Panc1 (cell line): Measurements from ENCODE around the gene FOXM1. TPM values are rescaled to one million over a fixed set of nuclear protein-coding genes. Genes with fewer than 3 reads are reported as not detected.

Experiments
- ATAC-seq: fragments of 200-7000 bp; cut with Tn5 transposase; 2 replicates; pipeline ENCODE4 v1.9.1; 2020; ENCODE audit warnings: mild to moderate bottlenecking, moderate library complexity
- Bru-seq: library from RNA; stranded (reverse); fragments of 400-500 nt; gene quantifications from one replicate; lab custom pipeline; 2021; lab: Mats Ljungman, UMichigan
- BruChase-seq, 2 experiments: library from RNA; stranded (reverse); fragments of 400-500 nt; gene quantifications; one replicate each; lab custom pipeline; 2021; lab: Mats Ljungman, UMichigan
- BruUV-seq: library from RNA; stranded (reverse); fragments of 400-500 nt; replicated peaks from 2 replicates; lab custom pipeline; 2021; lab: Mats Ljungman, UMichigan
- CTCF ChIA-PET: fragments of 300-600 bp; sonication (Branson Sonifier 250); formaldehyde crosslinking; loops from one replicate; lab custom pipeline; 2022; ENCODE audit warnings: antibody characterized with exemption; lab: Charles Lee
- POLR2A ChIA-PET: fragments of 300-600 bp; sonication (Branson Sonifier 250); formaldehyde crosslinking; loops from one replicate; lab custom pipeline; 2022; ENCODE audit warnings: antibody characterized with exemption; lab: Charles Lee
- DNase-seq: peaks from one replicate; pipeline ENCODE4 v3.0.0-alpha.2; 2010; ENCODE audit warnings: low read depth, low spot score
- H3K27ac ChIP-seq: 2 replicates; pipeline ENCODE4 v1.5.1; 2011; ENCODE audit warnings: mild to moderate bottlenecking, low read length, inconsistent platforms
- H3K27me3 ChIP-seq: fragments of 200-500 bp; sonication (Bioruptor generic); 2 replicates; pipeline ENCODE4 v1.6.0; 2014; ENCODE audit warnings: low read length, inconsistent platforms; ENCODE audit not compliant: control insufficient read depth, insufficient read depth
- H3K36me3 ChIP-seq: fragments of 200-500 bp; sonication (Bioruptor generic); 2 replicates; pipeline ENCODE4 v1.5.1; 2014; ENCODE audit warnings: inconsistent platforms, mild to moderate bottlenecking, low read length, moderate library complexity; ENCODE audit not compliant: control insufficient read depth, insufficient read depth
- H3K4me1 ChIP-seq: 2 replicates; pipeline ENCODE4 v1.5.1; 2011; ENCODE audit warnings: inconsistent platforms, mild to moderate bottlenecking, low read length, moderate library complexity; ENCODE audit not compliant: control insufficient read depth, insufficient read depth
- H3K4me3 ChIP-seq, 2 experiments: 2 replicates each; pipeline ENCODE4 v1.5.1; 2011 to 2012; ENCODE audit warnings: low read depth in 2 of 2, low read length in 2 of 2, mild to moderate bottlenecking in 2 of 2, inconsistent platforms in 1 of 2, moderate library complexity in 1 of 2
- H3K9me3 ChIP-seq: fragments of 200-500 bp; sonication (Bioruptor generic); 2 replicates; pipeline ENCODE4 v1.5.1; 2014; ENCODE audit warnings: low read depth, mild to moderate bottlenecking, inconsistent platforms, low read length, moderate library complexity; ENCODE audit not compliant: control insufficient read depth, insufficient read depth
- POLR2AphosphoS5 ChIP-seq: IDR thresholded peaks from 2 replicates; pipeline ENCODE4 v1.6.1; 2012; ENCODE audit warnings: mild to moderate bottlenecking, low read depth, low read length, moderate library complexity
- SIN3A ChIP-seq: IDR thresholded peaks from 2 replicates; pipeline ENCODE4 v1.6.1; 2012; ENCODE audit warnings: low read depth, mild to moderate bottlenecking, low read length, moderate library complexity, borderline replicate concordance; ENCODE audit not compliant: insufficient read depth
- TCF7L2 ChIP-seq: IDR thresholded peaks from 2 replicates; pipeline ENCODE4 v1.6.1; 2011; ENCODE audit warnings: mild to moderate bottlenecking, low read depth, low read length, inconsistent platforms
- in situ Hi-C: cut with HindIII; loops from 2 replicates; pipeline ENCODE4 v1.10.0; 2016; ENCODE audit warnings: low sequenced_read_pairs, low pct_unique_long_range_greater_than_20kb
- intact Hi-C: fragments of 100-400 bp; cut with micrococcal nuclease; formaldehyde crosslinking; loops from one replicate; pipeline ENCODE4 v1.10.0; 2022; ENCODE audit not compliant: unreplicated experiment
- long read RNA-seq: library from polyadenylated mRNA; unstranded; transcript quantifications from one replicate; pipeline ENCODE4 v2.0.0, GENCODE V29; 2021; ENCODE audit not compliant: unreplicated experiment
- polyA plus RNA-seq: library from polyadenylated mRNA; unstranded; fragments of >200 nt; gene quantifications from one replicate; pipeline ENCODE4 v1.2.1, GENCODE V29; 2012; ENCODE audit warnings: missing spikeins; ENCODE audit not compliant: insufficient read length
- total RNA-seq: library from RNA; stranded (reverse); gene quantifications from one replicate; pipeline ENCODE4 v1.2.1, GENCODE V29; 2021; ENCODE audit not compliant: unreplicated experiment
- TF ChIP-seq, protein P1 (sequence below), 2 experiments: IDR thresholded peaks; 2 replicates each; pipeline ENCODE4 v1.6.1; 2011 to 2012; ENCODE audit warnings: low read depth in 2 of 2, control low read depth in 1 of 2, low read length in 1 of 2, mild to moderate bottlenecking in 1 of 2, moderate library complexity in 1 of 2; ENCODE audit not compliant: insufficient read depth in 1 of 2
- TF ChIP-seq, protein P2 (sequence below): fragments of 450-650 bp; IDR thresholded peaks from 2 replicates; pipeline ENCODE4 v1.5.1; 2017; ENCODE audit warnings: mild to moderate bottlenecking

FOXM1 gene, protein sequence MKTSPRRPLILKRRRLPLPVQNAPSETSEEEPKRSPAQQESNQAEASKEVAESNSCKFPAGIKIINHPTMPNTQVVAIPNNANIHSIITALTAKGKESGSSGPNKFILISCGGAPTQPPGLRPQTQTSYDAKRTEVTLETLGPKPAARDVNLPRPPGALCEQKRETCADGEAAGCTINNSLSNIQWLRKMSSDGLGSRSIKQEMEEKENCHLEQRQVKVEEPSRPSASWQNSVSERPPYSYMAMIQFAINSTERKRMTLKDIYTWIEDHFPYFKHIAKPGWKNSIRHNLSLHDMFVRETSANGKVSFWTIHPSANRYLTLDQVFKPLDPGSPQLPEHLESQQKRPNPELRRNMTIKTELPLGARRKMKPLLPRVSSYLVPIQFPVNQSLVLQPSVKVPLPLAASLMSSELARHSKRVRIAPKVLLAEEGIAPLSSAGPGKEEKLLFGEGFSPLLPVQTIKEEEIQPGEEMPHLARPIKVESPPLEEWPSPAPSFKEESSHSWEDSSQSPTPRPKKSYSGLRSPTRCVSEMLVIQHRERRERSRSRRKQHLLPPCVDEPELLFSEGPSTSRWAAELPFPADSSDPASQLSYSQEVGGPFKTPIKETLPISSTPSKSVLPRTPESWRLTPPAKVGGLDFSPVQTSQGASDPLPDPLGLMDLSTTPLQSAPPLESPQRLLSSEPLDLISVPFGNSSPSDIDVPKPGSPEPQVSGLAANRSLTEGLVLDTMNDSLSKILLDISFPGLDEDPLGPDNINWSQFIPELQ
- total RNA-seq (71.2 TPM), Bru-seq, nascent RNA (percentile 74 among the genes with signal in this experiment), BruChase-seq, experiment 1, labeled RNA remaining after a 2-hour chase (percentile 83 among the genes with signal in this experiment), BruChase-seq, experiment 2, labeled RNA remaining after a 6-hour chase (percentile 91 among the genes with signal in this experiment)
- polyA plus RNA-seq = 25.7 TPM
- long read RNA-seq, partial matches to known transcripts = 10 of 101 reads
- long read RNA-seq, other reads (novel, unspliced or antisense) = 86 of 101 reads

DNA sequence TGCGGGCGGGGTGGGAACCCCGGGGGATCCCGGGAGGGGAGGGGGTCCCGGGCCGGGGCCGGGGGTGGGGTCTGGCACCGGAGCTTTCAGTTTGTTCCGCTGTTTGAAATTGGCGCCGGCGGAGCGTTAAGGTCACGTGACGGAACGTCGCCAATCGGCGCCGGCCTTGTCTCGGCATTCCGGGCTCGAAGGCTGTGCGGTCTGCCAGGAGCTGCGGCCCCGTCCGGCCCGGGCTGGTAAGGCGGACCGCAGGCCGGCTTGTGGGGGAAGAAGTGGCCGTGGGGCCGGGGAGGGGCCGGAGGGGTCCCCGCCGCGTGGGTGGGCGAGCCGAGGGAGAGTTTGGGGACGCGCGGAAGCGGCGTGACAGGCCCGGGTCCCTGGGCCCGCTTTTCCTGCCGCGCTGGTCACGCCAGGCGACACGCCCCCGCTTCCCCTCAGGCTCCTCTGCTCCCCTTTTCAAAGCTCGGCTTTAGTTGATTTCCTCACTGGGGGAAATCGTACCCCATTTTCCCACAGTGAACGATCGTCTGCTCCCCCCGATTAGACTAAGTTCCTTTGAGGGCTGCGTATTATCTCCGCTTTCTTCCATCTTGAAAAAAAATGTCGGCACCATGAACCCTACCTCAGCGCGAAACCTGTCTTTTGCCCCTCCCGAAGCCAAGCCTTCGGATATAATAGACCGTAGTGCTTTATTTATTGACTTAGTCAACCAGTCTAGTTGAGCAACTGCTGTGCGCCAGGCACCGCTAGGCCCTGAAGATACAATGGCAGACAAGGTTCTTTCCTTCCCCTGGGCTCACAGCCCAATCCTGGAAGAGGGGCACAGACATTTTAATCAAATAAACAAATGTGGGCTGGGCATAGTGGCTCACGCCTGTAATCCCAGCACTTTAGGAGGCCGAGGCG lies at the start of gene FOXM1, which contains the start of gene RHNO1:
TSS of gene FOXM1 (minus strand) at position 128 of the 906 bp plus-strand sequence. CDS start 2,696 bp downstream, outside the sequence.
TSS of gene RHNO1 (plus strand) at position 177 of the 906 bp plus-strand sequence. CDS start 8,144 bp downstream, outside the sequence.
- no peaks in the 10 kb centered on the region for H3K9me3 ChIP-seq
- DNase-seq (no peak), ATAC-seq (peak; percentile 95)
- H3K4me3 ChIP-seq = peak within 1 kb of the TSS; percentile 83 to 95
- intact Hi-C loops (no loop called here), in situ Hi-C loops (no loop called here)
- H3K27ac ChIP-seq = peak within 1 kb of the TSS; percentile 98
- TF ChIP-seq POLR2AphosphoS5 (peak; percentile 62), SIN3A (peak; percentile 42; the same call in 1 of the 2 replicates), TCF7L2 (no peak)
- TF ChIP-seq, protein P1, sequence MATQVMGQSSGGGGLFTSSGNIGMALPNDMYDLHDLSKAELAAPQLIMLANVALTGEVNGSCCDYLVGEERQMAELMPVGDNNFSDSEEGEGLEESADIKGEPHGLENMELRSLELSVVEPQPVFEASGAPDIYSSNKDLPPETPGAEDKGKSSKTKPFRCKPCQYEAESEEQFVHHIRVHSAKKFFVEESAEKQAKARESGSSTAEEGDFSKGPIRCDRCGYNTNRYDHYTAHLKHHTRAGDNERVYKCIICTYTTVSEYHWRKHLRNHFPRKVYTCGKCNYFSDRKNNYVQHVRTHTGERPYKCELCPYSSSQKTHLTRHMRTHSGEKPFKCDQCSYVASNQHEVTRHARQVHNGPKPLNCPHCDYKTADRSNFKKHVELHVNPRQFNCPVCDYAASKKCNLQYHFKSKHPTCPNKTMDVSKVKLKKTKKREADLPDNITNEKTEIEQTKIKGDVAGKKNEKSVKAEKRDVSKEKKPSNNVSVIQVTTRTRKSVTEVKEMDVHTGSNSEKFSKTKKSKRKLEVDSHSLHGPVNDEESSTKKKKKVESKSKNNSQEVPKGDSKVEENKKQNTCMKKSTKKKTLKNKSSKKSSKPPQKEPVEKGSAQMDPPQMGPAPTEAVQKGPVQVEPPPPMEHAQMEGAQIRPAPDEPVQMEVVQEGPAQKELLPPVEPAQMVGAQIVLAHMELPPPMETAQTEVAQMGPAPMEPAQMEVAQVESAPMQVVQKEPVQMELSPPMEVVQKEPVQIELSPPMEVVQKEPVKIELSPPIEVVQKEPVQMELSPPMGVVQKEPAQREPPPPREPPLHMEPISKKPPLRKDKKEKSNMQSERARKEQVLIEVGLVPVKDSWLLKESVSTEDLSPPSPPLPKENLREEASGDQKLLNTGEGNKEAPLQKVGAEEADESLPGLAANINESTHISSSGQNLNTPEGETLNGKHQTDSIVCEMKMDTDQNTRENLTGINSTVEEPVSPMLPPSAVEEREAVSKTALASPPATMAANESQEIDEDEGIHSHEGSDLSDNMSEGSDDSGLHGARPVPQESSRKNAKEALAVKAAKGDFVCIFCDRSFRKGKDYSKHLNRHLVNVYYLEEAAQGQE (IDR thresholded peaks at IDR 0.05; ENCODE audit: insufficient read depth in 1 of 2, low read depth in 2 of 2, low read length in 1 of 2) = no peak
- TF ChIP-seq, protein P2, sequence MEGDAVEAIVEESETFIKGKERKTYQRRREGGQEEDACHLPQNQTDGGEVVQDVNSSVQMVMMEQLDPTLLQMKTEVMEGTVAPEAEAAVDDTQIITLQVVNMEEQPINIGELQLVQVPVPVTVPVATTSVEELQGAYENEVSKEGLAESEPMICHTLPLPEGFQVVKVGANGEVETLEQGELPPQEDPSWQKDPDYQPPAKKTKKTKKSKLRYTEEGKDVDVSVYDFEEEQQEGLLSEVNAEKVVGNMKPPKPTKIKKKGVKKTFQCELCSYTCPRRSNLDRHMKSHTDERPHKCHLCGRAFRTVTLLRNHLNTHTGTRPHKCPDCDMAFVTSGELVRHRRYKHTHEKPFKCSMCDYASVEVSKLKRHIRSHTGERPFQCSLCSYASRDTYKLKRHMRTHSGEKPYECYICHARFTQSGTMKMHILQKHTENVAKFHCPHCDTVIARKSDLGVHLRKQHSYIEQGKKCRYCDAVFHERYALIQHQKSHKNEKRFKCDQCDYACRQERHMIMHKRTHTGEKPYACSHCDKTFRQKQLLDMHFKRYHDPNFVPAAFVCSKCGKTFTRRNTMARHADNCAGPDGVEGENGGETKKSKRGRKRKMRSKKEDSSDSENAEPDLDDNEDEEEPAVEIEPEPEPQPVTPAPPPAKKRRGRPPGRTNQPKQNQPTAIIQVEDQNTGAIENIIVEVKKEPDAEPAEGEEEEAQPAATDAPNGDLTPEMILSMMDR = no peak
- no peaks in the 10 kb centered on the region; the same call in none of the 2 replicates for H3K36me3 ChIP-seq
- TSS peak; percentile 89 for BruUV-seq
- CTCF ChIA-PET = interaction anchor here (0.8 kb wide), 1 partner anchor 196 kb away, joined by 3 read pairs; no protein-coding TSS in a partner anchor
- H3K4me1 ChIP-seq = peaks cover 7% of the 10 kb centered on the region
- POLR2A ChIA-PET = interaction anchor here (0.7 kb wide), 1 partner anchor 96 kb away, joined by 9 read pairs; no protein-coding TSS in a partner anchor
- H3K27me3 ChIP-seq = no peaks in the 10 kb centered on the region
